DND-41 (cell line): Measurements from ENCODE around the gene MCCC1.

Experiments used
- EZH2 ChIP-seq: IDR thresholded peaks from 3 replicates; pipeline ENCODE4 v1.6.1; 2012; ENCODE audit warnings: borderline replicate concordance, low read depth, mild to moderate bottlenecking, moderate library complexity, low read length, inconsistent platforms; ENCODE audit not compliant: severe bottlenecking
- TF ChIP-seq, protein P1 (sequence below): IDR thresholded peaks from 2 replicates; pipeline ENCODE4 v1.5.1; 2012; ENCODE audit warnings: borderline replicate concordance, low read length, moderate library complexity, mild to moderate bottlenecking; ENCODE audit not compliant: poor library complexity, severe bottlenecking; ENCODE audit errors: extremely low read depth

DNA sequence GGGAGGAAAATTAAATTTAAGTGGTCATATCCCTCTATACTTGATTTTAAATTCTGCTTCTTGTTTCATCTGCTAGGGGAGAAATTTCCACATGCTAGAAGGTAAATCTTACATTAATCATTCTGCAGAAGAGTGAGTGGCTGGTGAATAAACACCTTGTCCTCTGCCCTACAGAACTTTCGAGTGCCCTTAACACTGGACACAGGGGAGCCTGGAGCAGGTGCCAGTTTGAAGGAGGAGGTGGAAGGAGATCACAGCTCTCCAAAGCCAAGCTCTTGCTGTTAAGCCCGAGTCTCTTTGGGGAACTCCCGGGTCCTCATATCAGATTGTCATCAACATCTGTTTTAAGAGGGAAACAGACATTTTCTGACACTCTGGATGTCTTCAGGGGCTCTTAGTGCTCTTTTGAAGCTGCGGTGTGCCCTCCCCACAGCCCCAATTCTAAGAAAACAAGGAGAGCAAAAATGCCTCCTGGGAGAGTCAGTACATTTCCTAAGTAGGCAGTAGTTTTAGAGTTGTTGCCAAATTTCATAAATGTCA, 32.0 kb upstream of the MCCC1 start:
- TF ChIP-seq, protein P1, sequence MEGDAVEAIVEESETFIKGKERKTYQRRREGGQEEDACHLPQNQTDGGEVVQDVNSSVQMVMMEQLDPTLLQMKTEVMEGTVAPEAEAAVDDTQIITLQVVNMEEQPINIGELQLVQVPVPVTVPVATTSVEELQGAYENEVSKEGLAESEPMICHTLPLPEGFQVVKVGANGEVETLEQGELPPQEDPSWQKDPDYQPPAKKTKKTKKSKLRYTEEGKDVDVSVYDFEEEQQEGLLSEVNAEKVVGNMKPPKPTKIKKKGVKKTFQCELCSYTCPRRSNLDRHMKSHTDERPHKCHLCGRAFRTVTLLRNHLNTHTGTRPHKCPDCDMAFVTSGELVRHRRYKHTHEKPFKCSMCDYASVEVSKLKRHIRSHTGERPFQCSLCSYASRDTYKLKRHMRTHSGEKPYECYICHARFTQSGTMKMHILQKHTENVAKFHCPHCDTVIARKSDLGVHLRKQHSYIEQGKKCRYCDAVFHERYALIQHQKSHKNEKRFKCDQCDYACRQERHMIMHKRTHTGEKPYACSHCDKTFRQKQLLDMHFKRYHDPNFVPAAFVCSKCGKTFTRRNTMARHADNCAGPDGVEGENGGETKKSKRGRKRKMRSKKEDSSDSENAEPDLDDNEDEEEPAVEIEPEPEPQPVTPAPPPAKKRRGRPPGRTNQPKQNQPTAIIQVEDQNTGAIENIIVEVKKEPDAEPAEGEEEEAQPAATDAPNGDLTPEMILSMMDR = no peak
- TF ChIP-seq EZH2 = no peak
